ENCODE data around the gene WNK3.

- TF ChIP-seq, protein P1, sequence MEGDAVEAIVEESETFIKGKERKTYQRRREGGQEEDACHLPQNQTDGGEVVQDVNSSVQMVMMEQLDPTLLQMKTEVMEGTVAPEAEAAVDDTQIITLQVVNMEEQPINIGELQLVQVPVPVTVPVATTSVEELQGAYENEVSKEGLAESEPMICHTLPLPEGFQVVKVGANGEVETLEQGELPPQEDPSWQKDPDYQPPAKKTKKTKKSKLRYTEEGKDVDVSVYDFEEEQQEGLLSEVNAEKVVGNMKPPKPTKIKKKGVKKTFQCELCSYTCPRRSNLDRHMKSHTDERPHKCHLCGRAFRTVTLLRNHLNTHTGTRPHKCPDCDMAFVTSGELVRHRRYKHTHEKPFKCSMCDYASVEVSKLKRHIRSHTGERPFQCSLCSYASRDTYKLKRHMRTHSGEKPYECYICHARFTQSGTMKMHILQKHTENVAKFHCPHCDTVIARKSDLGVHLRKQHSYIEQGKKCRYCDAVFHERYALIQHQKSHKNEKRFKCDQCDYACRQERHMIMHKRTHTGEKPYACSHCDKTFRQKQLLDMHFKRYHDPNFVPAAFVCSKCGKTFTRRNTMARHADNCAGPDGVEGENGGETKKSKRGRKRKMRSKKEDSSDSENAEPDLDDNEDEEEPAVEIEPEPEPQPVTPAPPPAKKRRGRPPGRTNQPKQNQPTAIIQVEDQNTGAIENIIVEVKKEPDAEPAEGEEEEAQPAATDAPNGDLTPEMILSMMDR (IDR thresholded peaks at IDR 0.05) = no peak
- TF ChIP-seq EZH2 (IDR thresholded peaks at IDR 0.05) = no peak
Measured at GRCh38 chrX:54177306-54177705, 180.5 kb downstream of the WNK3 start.
